Measurements from ENCODE around the gene MBTPS1. TPM values are rescaled to one million over a fixed set of nuclear protein-coding genes. Genes with fewer than 3 reads are reported as not detected.

Gene MBTPS1
- total and polyA plus RNA-seq, 9 of the 15 experiments (the other 6 are each of a cell fraction or from before 2014, with no cell fraction given) = 2.8 to 57.6 (median 43.8) TPM

DNA sequence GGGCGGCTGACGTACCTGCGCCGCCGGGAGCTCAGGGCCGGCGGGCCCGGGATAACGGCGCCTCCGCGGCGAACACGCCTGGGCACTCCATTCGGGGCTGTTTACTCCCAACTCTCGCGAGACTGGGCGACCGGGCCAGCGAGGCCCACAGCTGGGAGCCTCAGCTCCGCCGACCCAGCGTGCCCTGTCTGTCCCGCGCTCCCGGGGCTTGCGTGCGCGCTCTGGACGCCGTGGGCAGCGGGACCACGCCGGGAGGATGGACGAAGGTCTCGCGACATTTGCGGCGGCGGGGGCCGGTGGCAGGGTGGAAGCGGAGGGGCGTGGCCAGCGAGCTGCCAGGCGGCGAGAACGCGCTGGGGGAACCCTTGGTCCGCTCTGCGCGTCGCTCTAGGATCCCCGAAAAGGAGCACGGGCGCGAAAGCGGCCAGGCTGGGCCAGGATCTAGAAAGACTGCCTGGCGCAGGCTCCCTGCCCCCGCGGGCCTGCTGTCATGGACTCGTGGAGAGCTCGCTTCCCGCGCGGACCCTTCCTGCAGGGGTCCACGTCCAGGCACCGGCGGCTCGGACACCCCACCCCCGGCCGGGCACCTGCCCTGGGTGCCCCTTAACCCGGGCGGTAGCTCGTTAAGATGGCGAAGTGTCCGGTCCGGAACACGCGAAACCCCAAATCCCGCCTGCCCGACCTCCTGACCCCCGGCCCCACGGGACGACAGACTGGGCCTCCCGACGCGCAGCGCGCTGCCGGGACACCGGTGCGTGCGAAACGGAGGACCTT, at the start of gene MBTPS1 (continued):
- TF ChIP-seq, protein P1, sequence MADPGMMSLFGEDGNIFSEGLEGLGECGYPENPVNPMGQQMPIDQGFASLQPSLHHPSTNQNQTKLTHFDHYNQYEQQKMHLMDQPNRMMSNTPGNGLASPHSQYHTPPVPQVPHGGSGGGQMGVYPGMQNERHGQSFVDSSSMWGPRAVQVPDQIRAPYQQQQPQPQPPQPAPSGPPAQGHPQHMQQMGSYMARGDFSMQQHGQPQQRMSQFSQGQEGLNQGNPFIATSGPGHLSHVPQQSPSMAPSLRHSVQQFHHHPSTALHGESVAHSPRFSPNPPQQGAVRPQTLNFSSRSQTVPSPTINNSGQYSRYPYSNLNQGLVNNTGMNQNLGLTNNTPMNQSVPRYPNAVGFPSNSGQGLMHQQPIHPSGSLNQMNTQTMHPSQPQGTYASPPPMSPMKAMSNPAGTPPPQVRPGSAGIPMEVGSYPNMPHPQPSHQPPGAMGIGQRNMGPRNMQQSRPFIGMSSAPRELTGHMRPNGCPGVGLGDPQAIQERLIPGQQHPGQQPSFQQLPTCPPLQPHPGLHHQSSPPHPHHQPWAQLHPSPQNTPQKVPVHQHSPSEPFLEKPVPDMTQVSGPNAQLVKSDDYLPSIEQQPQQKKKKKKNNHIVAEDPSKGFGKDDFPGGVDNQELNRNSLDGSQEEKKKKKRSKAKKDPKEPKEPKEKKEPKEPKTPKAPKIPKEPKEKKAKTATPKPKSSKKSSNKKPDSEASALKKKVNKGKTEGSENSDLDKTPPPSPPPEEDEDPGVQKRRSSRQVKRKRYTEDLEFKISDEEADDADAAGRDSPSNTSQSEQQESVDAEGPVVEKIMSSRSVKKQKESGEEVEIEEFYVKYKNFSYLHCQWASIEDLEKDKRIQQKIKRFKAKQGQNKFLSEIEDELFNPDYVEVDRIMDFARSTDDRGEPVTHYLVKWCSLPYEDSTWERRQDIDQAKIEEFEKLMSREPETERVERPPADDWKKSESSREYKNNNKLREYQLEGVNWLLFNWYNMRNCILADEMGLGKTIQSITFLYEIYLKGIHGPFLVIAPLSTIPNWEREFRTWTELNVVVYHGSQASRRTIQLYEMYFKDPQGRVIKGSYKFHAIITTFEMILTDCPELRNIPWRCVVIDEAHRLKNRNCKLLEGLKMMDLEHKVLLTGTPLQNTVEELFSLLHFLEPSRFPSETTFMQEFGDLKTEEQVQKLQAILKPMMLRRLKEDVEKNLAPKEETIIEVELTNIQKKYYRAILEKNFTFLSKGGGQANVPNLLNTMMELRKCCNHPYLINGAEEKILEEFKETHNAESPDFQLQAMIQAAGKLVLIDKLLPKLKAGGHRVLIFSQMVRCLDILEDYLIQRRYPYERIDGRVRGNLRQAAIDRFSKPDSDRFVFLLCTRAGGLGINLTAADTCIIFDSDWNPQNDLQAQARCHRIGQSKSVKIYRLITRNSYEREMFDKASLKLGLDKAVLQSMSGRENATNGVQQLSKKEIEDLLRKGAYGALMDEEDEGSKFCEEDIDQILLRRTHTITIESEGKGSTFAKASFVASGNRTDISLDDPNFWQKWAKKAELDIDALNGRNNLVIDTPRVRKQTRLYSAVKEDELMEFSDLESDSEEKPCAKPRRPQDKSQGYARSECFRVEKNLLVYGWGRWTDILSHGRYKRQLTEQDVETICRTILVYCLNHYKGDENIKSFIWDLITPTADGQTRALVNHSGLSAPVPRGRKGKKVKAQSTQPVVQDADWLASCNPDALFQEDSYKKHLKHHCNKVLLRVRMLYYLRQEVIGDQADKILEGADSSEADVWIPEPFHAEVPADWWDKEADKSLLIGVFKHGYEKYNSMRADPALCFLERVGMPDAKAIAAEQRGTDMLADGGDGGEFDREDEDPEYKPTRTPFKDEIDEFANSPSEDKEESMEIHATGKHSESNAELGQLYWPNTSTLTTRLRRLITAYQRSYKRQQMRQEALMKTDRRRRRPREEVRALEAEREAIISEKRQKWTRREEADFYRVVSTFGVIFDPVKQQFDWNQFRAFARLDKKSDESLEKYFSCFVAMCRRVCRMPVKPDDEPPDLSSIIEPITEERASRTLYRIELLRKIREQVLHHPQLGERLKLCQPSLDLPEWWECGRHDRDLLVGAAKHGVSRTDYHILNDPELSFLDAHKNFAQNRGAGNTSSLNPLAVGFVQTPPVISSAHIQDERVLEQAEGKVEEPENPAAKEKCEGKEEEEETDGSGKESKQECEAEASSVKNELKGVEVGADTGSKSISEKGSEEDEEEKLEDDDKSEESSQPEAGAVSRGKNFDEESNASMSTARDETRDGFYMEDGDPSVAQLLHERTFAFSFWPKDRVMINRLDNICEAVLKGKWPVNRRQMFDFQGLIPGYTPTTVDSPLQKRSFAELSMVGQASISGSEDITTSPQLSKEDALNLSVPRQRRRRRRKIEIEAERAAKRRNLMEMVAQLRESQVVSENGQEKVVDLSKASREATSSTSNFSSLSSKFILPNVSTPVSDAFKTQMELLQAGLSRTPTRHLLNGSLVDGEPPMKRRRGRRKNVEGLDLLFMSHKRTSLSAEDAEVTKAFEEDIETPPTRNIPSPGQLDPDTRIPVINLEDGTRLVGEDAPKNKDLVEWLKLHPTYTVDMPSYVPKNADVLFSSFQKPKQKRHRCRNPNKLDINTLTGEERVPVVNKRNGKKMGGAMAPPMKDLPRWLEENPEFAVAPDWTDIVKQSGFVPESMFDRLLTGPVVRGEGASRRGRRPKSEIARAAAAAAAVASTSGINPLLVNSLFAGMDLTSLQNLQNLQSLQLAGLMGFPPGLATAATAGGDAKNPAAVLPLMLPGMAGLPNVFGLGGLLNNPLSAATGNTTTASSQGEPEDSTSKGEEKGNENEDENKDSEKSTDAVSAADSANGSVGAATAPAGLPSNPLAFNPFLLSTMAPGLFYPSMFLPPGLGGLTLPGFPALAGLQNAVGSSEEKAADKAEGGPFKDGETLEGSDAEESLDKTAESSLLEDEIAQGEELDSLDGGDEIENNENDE (IDR thresholded peaks at IDR 0.05; ENCODE audit: low read depth, low read length) = no peak
- TF ChIP-seq, protein P2, sequence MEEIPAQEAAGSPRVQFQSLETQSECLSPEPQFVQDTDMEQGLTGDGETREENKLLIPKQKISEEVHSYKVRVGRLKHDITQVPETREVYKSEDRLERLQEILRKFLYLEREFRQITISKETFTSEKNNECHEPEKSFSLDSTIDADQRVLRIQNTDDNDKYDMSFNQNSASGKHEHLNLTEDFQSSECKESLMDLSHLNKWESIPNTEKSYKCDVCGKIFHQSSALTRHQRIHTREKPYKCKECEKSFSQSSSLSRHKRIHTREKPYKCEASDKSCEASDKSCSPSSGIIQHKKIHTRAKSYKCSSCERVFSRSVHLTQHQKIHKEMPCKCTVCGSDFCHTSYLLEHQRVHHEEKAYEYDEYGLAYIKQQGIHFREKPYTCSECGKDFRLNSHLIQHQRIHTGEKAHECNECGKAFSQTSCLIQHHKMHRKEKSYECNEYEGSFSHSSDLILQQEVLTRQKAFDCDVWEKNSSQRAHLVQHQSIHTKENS (CRISPR knock-in tag; IDR thresholded peaks at IDR 0.05) = no peak
- TF ChIP-seq ZBTB8A (IDR thresholded peaks at IDR 0.05; ENCODE audit: partially characterized antibody) (no peak), CHD2 (IDR thresholded peaks at IDR 0.05; ENCODE audit: low read depth, low read length) (peak; percentile 99), ZFP36 (IDR thresholded peaks at IDR 0.05; ENCODE audit: low read depth, low read length, partially characterized antibody) (no peak), TFAM (CRISPR knock-in tag; conservative IDR thresholded peaks at IDR 0.05) (no peak)
